ENCODE results near the gene AVEN.
A peak's percentile ranks its signal among the peaks of the same experiment; 100 is the strongest.

Gene AVEN

GRCh38 chr15:33971811-33972210 lies 67.2 kb downstream of the AVEN start:
- TF ChIP-seq CTCF (IDR thresholded peaks at IDR 0.05), result no peak

DNA sequence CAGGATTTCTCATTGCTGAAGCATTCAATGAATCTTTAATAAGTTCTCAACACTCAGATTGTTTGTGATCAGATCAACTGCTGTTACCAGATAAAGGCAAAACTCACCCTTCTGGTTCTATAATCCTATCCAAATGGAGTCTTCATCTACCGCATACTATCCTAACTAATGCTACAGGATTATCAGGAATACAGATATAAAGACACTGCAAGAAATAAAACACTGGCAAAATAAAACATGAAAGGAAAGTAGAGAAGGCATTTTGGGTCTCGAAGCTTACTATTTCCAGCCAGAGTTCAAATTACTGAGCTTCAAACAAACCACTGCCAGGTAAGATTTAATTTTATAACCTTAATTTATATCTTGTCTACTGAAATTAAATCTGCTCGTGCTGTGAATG lies 70.2 kb downstream of the AVEN start:
- TF ChIP-seq CTCF (IDR thresholded peaks at IDR 0.05), result no peak

GRCh38 chr15:33968224-33968623 lies 70.8 kb downstream of the AVEN start, which contains the start of gene CHRM5:
Gene CHRM5, plus strand, starts transcription at chr15:33968497. Its CDS starts 94,221 bp downstream, at chr15:34062718.
- TF ChIP-seq CTCF (IDR thresholded peaks at IDR 0.05), result no peak

DNA sequence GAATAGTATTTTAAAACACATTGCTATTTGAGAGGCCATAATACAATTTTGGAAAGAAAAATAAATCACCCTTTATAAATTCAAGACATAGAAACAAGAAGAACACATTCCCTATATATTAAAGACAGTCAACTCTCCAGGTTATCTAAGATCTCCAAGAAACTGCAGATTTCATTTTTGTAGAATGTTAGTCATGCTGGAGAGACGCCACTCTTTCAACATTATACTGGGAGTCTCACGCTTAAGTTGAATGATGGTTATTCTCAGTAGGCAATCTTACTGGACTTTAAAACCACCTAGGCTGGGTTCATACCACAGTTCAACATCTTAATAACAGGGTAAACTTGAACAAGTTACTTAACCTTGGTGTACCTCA lies 74.4 kb downstream of the AVEN start:
- TF ChIP-seq CTCF (IDR thresholded peaks at IDR 0.05), result no peak

- TF ChIP-seq CTCF (IDR thresholded peaks at IDR 0.05), result peak; percentile 89
Observed at GRCh38 chr15:33963831-33964664, 75.0 kb downstream of the AVEN start.

DNA sequence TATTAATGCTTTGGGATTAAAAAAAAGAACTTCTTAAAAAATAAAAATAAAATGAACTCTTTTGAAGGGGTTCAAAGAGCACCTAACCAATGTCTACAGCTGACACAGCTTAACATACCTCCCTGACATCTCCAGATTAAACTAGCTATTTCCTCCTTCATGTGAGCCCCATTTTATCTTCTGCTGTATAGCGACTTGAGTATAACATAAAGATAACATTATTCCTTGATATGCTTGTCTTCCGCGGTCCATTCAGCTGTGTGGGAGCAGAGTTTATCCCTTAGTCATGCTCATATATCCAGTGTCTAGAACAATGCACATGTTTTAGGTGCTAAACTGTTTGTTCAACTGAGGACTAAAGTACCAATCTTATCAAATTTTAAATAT lies 78.5 kb downstream of the AVEN start:
- no peak for TF ChIP-seq CTCF (IDR thresholded peaks at IDR 0.05)

GRCh38 chr15:33959844-33960548 lies 79.0 kb downstream of the AVEN start:
- no peak for TF ChIP-seq CTCF (IDR thresholded peaks at IDR 0.05)
